COLO829 (cell line): ENCODE measurements around the gene TAS1R1.
A peak's percentile ranks its signal among the peaks of the same experiment; 100 is the strongest.

ENCODE experiments used
- DNase-seq: peaks from one replicate; pipeline ENCODE4 v3.0.0; 2012; ENCODE audit warnings: low spot score

The TAS1R1 gene

DNA sequence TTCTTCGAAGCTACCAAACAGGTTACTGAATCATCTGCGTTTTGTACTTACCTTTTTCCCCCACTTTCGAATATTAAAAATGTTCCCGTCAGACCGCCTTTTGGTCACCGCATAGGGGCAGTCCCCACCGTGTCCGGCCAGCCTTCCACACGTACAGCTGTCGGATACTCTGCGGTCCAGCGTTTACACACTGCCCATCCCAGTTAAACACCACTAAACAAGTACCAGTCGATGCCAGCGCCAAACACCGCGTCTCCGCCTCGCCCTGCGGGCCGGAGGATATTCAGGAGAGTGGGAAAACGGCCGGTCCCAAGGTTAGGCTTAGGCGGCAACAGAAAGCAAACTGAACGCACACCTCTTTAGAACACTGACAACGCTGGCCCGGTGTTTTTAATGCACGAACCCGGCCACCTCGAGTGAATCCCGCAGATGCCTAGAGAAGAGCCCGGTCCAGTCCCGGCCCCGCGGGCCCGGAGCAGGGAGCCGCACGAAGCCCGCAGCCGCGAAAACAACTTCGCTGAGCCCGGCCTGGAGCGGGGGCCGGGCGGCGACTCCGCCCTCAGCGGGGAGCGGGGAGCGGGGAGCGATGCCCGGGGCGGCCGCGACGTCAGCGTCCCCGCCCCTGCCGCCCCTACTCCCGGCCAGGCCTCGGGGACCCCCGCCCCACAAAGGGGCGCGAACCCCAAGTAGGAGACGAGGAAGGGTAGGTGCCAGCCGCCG lies 57.7 kb downstream of the TAS1R1 start:
- DNase-seq = no peak

DNA sequence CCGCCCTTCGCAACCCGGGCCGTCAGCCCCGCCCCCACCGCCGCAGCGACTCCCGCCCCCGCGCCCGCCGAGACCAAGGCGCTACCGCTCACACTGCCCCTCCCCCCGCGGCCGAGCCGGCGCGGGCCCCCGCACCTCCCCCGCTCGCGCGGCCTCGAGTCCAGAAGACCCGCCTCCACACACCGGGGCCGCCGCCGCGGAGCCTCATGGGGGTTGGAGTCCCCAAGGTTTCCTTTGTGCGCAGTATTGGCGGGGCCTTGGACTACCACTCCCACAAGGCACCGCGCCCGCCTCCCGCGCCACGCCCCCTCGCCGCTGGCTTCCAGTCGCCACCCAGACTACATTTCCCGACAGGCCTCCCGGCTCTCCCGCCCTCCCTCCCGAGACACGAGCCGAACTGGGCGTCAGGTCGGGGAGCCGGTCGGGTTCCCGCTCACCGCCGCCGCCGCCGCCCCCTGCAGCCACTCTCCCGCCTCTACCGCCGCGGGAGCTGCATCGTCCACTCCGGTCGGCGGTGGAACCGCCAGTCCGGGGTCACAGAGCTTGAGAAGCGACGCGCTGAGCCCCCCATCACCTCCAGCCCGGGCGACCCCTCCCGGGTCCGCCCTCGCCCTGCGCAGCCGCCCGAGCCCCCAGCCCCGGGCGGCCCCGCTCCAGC lies 58.4 kb downstream of the TAS1R1 start, which contains the start of gene PHF13:
PHF13 (plus strand) TSS at position 371 of the 658 bp plus-strand sequence. CDS start 336 bp downstream, outside the sequence.
- DNase-seq = peak; percentile 99

DNA sequence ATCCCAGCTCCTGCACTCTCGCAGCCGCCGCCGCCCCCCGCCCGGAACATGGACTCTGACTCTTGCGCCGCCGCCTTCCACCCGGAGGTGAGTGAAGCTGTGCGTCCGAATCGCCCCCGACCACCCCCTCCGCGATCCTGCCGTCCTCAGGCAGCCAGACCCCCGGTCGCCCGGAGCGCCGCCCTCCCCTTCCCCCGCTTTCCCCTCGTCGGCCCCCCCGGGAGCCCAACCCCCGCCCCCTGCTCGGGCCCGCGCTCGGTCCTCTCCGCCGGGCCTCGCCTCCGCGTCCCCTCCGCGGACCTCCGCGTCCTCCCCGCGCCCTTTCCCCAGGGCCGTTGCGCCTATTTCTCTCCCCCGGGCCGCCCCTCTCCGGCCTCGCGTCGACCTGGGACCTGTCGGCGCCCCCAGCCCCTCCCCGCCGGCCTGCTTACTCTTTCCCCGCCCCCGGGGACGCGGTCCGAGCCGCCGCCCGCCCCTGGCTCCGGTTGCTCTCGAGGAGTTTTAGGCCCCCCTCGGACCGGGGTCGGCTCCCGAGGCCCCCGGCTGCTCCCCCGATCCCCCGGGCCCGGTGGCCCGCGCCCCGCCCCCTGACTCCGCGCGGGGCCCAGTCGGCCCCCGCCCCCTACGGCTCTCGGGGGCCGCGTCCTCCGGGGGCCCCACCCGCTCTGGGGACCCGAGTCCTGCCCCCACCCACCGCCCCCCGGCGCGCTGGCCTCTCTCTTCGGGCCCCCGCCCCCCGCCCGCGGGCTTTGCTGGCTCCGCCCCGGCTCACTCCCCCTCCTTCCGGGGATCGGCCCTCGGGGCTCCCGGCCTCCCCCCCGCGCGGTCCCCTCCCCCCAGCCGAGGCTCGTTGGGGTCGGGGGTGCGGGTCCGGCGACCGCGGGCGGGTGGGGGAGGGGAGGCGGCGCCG lies 59.2 kb downstream of the TAS1R1 start:
- DNase-seq = no peak

DNA sequence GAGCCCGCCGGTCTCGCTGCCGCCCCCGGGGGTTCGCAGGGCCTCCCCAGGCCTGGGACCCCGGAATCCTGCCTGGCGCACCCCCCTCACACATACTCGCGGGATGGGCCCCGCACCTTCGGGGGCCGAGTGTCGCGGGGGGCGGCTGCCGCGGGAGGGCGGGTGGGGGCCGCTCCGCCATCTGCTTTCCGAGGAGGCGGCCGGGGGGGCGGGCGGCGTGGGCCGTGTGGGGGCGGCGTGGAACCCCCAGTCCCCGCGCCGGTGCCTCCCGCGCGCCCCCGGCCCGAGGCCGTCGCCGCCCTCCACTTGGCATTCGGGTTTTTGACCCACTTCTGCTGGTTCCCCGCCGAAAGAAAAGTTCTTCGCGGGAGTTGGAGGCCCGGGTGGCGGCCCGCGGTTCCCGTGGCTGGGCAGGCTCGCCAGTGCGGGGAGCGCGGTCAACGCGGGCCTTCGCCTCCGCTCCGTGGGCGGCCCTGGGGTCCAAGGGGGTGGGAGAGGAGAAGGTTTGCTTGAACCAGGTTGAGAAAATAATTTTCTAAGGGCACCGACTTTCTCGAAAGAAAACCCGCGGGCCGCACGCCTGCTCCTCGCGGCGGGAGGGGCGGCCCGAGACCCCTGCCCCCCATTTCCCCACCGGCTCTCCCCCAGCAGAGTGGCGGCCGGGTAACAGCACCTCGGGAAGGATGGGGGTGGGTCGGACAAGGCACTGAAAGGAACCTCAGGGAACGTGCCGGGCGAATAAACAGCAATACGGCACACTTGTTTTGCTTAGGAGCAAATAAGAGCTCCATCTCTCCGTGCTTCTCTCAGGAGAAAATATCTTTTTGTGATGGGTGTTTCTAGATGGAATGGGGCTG lies 60.0 kb downstream of the TAS1R1 start:
- DNase-seq = no peak

DNA sequence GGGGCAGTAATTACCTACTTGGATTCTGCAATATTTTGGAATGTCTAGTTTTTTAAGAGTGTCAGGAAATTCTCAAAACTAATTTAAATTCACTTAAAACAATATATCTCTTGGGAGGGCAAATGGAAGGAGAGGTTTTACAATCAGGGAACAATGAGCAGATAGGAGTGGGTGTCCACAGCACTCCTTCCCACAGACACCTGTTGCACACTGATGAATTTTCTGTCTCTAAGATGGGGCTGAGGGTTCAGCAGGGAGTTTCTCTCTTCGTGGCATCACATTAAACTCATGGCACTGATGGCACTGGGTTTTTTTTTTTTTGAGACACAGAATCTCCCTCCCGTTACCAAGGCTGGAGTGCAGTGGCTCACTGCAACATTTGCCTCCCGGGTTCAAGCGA lies 63.9 kb downstream of the TAS1R1 start:
- DNase-seq = no peak

DNA sequence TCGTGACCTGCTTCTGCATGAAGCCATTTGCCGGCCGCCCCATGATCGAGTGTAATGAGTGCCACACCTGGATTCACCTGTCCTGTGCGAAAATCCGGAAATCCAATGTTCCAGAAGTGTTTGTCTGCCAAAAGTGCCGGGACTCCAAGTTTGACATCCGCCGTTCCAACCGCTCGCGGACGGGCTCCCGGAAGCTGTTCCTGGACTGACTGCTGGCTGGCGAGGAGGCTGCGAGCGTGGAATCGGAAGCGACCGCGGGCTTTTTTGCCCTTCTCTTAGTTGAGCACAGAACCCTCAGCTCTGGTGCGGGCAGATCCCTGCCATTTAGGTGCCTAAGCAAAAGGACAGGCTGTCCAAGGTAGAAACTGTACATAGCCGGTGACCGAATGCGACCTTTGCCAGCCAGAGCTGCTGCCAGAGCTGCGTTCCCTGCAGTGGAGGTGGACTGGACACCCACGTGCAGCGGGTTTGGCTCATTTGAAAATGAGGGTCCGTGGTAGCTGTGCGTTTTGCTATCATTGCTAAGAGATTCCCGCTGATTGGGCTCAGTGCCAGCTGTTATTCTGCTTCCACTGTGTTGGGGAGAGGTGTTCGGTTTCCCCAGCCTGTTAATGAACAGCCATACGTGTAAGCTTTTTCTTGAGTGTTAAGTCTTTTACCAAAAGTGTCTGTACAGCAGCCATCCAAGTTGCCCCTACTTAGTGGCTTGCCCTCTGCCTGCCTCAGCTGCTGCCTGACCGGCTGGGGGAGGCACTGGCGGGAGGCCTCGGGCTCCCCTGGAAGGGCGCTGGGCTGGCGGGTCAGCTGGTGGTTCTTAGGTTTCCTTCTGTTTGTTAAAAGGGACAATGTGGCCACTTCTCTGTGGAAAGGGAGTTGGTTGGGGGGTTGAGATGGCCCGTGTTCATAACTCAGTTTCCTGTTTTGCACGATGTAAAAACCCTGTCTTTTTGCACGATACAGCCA lies 66.6 kb downstream of the TAS1R1 start:
- DNase-seq = no peak

DNA sequence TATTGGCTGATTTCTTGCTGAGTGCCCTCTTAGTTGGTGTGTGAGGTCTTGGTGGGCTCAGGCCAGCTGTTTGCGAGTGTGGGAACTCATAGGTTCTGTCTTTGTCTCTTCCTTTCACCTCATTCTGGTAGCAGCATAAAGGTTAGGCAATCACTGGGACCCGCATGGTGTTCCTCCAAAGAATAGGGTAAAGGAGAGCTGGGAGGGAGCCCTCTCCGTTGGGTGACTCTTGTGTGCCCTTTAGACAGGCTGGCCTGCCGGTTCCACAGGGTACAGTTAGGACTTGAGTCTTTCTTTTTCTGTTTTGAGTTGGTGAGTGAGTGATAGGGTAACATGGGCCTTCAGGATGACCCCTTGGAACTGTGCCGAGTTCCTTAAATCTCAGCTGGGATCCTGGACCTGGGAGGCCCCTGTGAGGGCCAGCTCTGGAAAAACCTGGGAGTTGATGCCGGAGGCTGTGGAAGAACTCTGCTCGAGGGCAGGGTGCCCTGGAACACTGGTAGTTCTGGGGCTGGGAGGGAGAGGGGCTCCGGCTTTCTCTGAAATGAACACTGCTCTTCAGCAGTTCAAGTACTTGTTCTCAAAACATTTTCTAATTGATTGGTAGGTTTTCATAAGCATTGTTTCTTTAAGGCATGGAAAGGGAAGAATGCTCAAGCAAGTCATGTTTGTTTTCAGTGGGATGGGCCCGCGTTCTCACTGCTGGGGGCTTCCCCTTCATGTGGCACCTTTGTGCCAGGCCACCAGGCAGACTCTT lies 67.5 kb downstream of the TAS1R1 start:
- no peak for DNase-seq

DNA sequence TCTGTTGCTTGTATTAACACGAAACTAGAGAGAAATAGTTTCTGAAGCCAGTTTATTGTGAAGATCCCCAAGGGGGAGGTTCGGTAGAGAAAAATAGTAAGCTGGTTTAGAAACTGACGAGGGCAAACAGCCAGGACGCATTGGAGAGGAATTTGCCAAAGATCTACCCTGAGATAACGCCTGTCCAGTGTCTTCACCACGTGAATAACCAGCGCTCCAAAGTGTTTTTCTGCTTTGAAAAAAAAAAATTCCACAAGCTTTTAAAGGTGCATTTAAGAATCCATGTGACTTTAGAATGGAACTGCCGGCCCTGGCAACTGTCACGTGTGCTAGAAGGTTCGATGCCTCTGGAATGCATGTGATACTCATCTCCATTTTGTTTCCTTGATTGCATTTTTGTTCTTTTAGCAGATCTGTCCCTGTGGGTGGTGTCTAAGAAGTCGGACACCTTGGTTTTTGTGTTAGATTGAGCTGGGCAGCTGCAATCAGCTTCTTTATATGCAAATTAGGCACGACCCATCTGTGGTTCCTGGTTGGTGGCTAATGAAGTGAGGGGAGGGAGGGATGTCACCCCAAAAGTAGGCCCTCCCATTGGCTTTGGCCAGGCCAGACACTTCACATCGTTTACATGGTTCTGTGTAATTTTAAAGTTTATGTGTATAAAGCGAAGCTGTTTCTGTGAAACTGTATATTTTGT lies 68.3 kb downstream of the TAS1R1 start:
- DNase-seq = no peak

DNA sequence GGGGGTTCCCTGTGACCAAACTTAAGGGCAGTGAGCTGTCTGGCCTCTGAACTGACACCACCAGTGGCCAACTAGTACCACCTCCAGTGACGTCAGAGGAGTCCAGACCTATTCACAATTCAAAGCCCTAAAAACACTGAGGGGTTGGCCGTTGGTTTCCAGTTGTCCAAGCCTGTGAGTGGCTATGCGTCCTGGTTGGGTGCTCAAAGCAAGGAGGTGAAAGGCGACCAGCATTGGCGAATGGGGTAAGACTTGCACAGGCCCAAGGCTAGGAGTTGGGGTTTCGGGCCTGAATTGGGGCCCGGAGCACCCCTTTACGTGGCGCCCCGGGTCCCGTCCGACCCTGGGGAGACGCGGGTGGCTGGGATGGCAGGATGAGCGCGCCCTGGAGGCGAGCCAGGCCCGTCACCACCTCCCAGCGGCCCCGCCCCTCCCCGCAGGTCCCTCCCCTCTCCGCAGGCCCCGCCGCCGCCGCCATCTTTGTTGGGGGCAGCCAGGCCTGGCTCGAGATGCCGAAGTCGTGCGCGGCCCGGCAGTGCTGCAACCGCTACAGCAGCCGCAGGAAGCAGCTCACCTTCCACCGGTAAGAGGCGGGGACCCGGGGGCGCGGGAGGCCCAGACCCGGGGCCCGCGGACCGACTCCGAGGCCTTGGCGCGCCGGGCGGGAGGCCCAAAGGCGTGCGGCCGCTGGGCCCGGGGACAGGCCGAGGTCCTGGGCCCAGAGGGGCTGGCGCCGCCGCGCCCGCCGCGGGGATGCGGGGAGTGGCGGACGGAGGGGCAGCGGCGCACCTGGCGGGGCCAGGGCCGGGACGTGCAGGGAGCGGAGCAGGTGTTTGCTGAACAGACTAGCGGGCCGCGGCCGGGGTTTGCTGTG lies 69.8 kb downstream of the TAS1R1 start, which contains the start of gene THAP3:
THAP3 (plus strand) TSS at position 159 of the 874 bp plus-strand sequence; CDS start at position 510, 351 bp downstream.
- DNase-seq = peak; percentile 65

DNA sequence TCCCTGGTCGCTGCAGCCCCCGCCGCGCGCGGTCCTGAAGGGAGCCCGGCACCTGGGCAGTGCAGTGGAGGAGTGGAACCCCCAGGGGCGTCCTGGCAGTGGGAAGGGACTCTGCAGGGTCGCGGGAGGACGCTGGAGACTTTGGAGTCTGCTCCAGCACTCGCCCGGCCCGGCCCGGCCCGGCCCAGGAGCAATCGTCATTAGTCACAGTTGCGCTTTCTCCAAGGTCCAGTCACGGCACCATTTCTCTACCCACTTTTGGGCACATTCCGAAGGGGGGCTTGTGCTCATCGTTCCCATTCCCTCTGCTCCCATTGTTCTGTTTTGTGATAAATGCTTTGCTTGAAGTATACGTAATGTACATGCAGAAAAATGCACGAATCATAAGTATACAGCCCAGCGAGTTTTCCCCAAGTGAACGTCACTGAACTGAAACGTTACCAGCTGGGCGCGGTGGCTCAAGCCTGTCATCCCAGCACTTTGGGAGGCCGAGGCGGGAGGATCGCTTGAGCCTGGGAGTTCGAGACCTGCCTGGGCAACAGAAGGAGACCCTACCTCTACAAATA lies 70.6 kb downstream of the TAS1R1 start:
- DNase-seq = no peak

DNA sequence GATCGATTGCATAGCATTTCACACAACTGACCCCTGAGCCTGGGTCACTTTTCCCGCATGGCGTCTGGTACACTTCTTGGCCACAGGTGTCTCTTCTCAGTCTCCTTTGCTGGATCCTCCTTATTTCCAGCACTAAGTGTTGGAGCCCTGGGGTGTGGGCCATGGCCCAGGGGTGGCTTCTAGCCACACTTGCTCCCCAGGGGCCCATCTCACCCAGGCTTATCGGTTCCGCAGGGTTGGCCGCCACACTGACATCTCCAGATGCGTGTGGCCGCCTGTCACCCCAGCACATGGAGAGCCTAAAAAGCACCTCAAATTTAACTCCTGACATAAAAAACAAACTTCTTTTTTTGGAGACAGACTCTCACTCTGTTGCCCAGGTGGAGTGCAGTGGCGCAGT lies 71.9 kb downstream of the TAS1R1 start:
- DNase-seq = no peak

DNA sequence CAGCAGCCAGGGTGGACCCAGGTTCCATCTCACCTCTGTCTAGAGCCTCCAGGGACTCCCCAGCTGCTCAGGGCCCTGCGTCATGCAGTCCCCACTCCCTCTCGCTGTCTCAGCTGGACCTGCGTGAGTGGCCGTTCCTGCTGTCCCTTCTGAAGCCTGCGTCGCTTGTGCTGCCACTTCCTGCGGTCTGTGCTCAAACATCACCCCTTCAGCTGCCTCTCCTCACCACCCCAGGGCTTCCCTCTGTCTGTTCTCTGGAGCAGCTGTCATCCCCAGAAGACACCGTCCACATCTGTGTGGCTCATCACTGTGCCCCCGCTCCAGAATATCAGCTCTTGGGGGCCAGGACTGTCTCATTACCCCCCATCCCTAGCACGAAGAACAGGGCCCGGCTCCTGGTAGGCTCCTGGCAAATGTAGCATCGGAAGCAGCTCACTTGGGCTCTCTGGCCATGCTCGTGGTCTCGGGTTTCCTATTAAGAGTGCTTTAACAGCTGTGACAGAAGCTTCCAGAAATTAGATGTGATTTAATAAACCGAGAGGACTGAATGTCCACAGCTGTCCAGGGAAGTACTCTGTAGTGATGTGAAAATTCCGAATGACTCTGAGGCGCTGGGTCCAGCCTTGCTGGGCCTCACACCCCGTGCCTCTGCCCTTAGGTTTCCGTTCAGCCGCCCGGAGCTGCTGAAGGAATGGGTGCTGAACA lies 72.9 kb downstream of the TAS1R1 start:
- no peak for DNase-seq

DNA sequence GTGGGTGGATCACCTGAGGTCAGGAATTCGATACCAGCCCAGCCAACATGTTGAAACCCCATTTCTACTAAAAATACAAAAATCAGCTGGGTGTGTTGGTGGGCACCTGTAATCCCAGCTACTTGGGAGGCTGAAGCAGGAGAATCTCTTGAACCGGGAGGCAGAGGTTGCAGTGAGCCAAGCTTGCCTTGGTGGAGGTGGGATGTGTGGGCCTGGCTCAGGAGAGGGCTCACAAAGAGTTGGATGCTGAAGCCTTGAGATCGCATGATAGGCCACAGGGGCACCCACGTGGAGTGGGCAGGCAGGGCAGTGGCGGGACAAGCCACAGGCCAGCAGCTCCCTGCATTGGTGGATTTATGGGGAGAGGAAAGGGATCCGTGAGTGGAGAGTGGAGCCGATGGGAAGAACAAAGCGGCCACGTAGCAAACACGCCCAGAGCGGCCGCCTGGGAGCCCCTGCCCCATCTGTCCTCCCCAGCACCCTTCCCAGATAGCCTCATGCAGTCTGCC lies 73.9 kb downstream of the TAS1R1 start:
- DNase-seq = no peak
